HCT116 (cell line): ENCODE results near the gene ANGPTL8. TPM values are rescaled to one million over a fixed set of nuclear protein-coding genes. Genes with fewer than 3 reads are reported as not detected.

Source experiments
- ATAC-seq: fragments of 200-7000 bp; cut with Tn5 transposase; 2 replicates; pipeline ENCODE4 v1.9.1; 2020; ENCODE audit warnings: mild to moderate bottlenecking, moderate library complexity
- BruUV-seq: library from RNA; stranded (reverse); fragments of 400-500 nt; replicated peaks from 2 replicates; lab custom pipeline; 2021; lab: Mats Ljungman, UMichigan
- CTCF ChIA-PET: fragments of 300-600 bp; sonication (Branson Sonifier 250); formaldehyde crosslinking; loops from one replicate; lab custom pipeline; 2021; ENCODE audit warnings: antibody characterized with exemption; lab: Charles Lee
- POLR2A ChIA-PET: fragments of 300-600, 350-600 bp; sonication (Branson Sonifier 250); formaldehyde crosslinking; loops from one replicate; lab custom pipeline; 2021; ENCODE audit warnings: antibody characterized with exemption; lab: Charles Lee
- RAD21 ChIA-PET, 2 experiments: fragments of 300-600 bp; sonication (Branson Sonifier 250); formaldehyde crosslinking; loops; one replicate each; lab custom pipeline; 2023; ENCODE audit warnings: low total read pairs in 2 of 2; ENCODE audit not compliant: uncharacterized antibody in 2 of 2, unreplicated experiment in 2 of 2, low non-redundant PET in 1 of 2; lab: Charles Lee
- DNase-seq: peaks from one replicate; pipeline ENCODE4 v3.0.0-alpha.2; 2010; ENCODE audit warnings: low read depth, low spot score
- H2AFZ ChIP-seq: fragments of 200-600 bp; shearing (Covaris generic), sonication (generic); 2 replicates; pipeline ENCODE4 v1.6.1; 2017; ENCODE audit warnings: low read depth, mixed run types, mixed read lengths, antibody characterized with exemption, low read length; ENCODE audit not compliant: poor library complexity, severe bottlenecking
- H3K27ac ChIP-seq: 2 replicates; pipeline ENCODE4 v1.5.1; 2012; ENCODE audit warnings: low read depth, low read length
- H3K27me3 ChIP-seq: fragments of 200-600 bp; sonication (generic); 2 replicates; pipeline ENCODE4 v1.6.1; 2016; ENCODE audit warnings: mixed run types, low read length, mixed read lengths; ENCODE audit not compliant: insufficient read depth
- H3K36me3 ChIP-seq, 2 experiments: fragments of 200-500 bp in 1 of 2; fragments of 200-600 bp in 1 of 2; sonication (Bioruptor generic) in 1 of 2; sonication (generic) in 1 of 2; 2 replicates each; pipeline versions ENCODE4 v1.5.1 to v1.6.1; 2014 to 2016; ENCODE audit warnings: low read length in 2 of 2, inconsistent platforms in 1 of 2, mixed read lengths in 1 of 2, mixed run types in 1 of 2; ENCODE audit not compliant: insufficient read depth in 2 of 2, control insufficient read depth in 1 of 2
- H3K4me1 ChIP-seq, 2 experiments: fragments of 200-600 bp in 1 of 2; sonication (generic) in 1 of 2; 2 replicates each; pipeline versions ENCODE4 v1.5.1 to v1.6.1; 2012 to 2017; ENCODE audit warnings: low read length in 2 of 2, inconsistent platforms in 1 of 2, mild to moderate bottlenecking in 1 of 2, mixed read lengths in 1 of 2, mixed run types in 1 of 2, moderate library complexity in 1 of 2; ENCODE audit not compliant: insufficient read depth in 2 of 2, control insufficient read depth in 1 of 2
- H3K4me2 ChIP-seq: fragments of 200-600 bp; sonication (generic); 2 replicates; pipeline ENCODE4 v1.6.1; 2017; ENCODE audit warnings: mixed run types, low read length, mixed read lengths
- H3K4me3 ChIP-seq, 2 experiments: fragments of 200-600 bp in 1 of 2; sonication (generic) in 1 of 2; replicated peaks in 1 of 2; 2 replicates each; pipeline ENCODE4 v1.5.1; 2011 to 2016; ENCODE audit warnings: low read length in 2 of 2, control low read depth in 1 of 2, low read depth in 1 of 2, mild to moderate bottlenecking in 1 of 2, mixed read lengths in 1 of 2, mixed run types in 1 of 2
- H3K79me2 ChIP-seq: fragments of 200-600 bp; sonication (generic); 2 replicates; pipeline ENCODE4 v1.6.1; 2017; ENCODE audit warnings: mild to moderate bottlenecking, mixed run types, low read length, moderate library complexity, mixed read lengths; ENCODE audit not compliant: insufficient read depth
- H3K9ac ChIP-seq: fragments of 200-600 bp; sonication (generic); 2 replicates; pipeline ENCODE4 v1.6.1; 2016; ENCODE audit warnings: low read length, mixed read lengths
- H3K9me2 ChIP-seq: fragments of 200-600 bp; sonication (generic), shearing (Covaris generic); 2 replicates; pipeline ENCODE4 v1.6.1; 2017; ENCODE audit warnings: mixed run types, mild to moderate bottlenecking, moderate library complexity; ENCODE audit not compliant: insufficient read depth
- H3K9me3 ChIP-seq, 2 experiments: fragments of 200-500 bp in 1 of 2; fragments of 200-600 bp in 1 of 2; sonication (Bioruptor generic) in 1 of 2; sonication (generic) in 1 of 2; 2 replicates each; pipeline ENCODE4 v1.6.1; 2014 to 2017; ENCODE audit warnings: low read length in 2 of 2, mixed read lengths in 2 of 2, inconsistent platforms in 1 of 2, low read depth in 1 of 2, mild to moderate bottlenecking in 1 of 2, mixed run types in 1 of 2, moderate library complexity in 1 of 2; ENCODE audit not compliant: control insufficient read depth in 1 of 2, insufficient read depth in 1 of 2
- H4K20me1 ChIP-seq: fragments of 200-600 bp; sonication (generic), shearing (Covaris generic); 2 replicates; pipeline ENCODE4 v1.6.1; 2017; ENCODE audit warnings: mixed run types, mild to moderate bottlenecking, moderate library complexity; ENCODE audit not compliant: insufficient read depth
- CEBPB ChIP-seq: IDR thresholded peaks from 2 replicates; pipeline ENCODE4 v1.6.1; 2012; ENCODE audit warnings: low read depth
- CTCF ChIP-seq, 3 experiments: fragments of 200-600 bp in 1 of 3; sonication (generic) in 1 of 3; IDR thresholded peaks in 2 of 3; conservative IDR thresholded peaks in 1 of 3; 2 replicates each; pipeline ENCODE4 v1.5.1; 2012 to 2017; ENCODE audit warnings: low read depth in 2 of 3, low read length in 2 of 3, antibody characterized with exemption in 1 of 3, borderline replicate concordance in 1 of 3, control low read depth in 1 of 3, mild to moderate bottlenecking in 1 of 3, mixed read lengths in 1 of 3, mixed run types in 1 of 3, moderate library complexity in 1 of 3; ENCODE audit not compliant: insufficient read depth in 1 of 3
- EGR1 ChIP-seq: IDR thresholded peaks from 2 replicates; pipeline ENCODE4 v1.6.1; 2012; ENCODE audit warnings: low read depth
- ELF1 ChIP-seq: IDR thresholded peaks from 2 replicates; pipeline ENCODE4 v1.6.1; 2012; ENCODE audit warnings: low read depth, borderline replicate concordance
- EZH2 ChIP-seq: fragments of 200-600 bp; sonication (generic); IDR thresholded peaks from 2 replicates; pipeline ENCODE4 v1.6.1; 2017; ENCODE audit warnings: antibody characterized with exemption, mixed run types
- EZH2phosphoT487 ChIP-seq: fragments of 200-600 bp; IDR thresholded peaks from 2 replicates; pipeline ENCODE4 v1.6.1; 2018; ENCODE audit warnings: antibody characterized with exemption, borderline replicate concordance
- JUND ChIP-seq: IDR thresholded peaks from 2 replicates; pipeline ENCODE4 v1.6.1; 2012
- POLR2A ChIP-seq: IDR thresholded peaks from 2 replicates; pipeline ENCODE4 v1.7.0; 2011; ENCODE audit warnings: borderline replicate concordance; ENCODE audit not compliant: insufficient read depth, insufficient read length; ENCODE audit errors: extremely low read depth
- POLR2AphosphoS5 ChIP-seq: IDR thresholded peaks from 2 replicates; pipeline ENCODE4 v1.6.1; 2011; ENCODE audit warnings: mild to moderate bottlenecking, low read depth, low read length, moderate library complexity
- RAD21 ChIP-seq: IDR thresholded peaks from 2 replicates; pipeline ENCODE4 v1.6.1; 2012; ENCODE audit warnings: low read depth, mild to moderate bottlenecking
- REST ChIP-seq: IDR thresholded peaks from 2 replicates; pipeline ENCODE4 v1.6.1; 2012; ENCODE audit warnings: low read depth
- SIN3A ChIP-seq: IDR thresholded peaks from 2 replicates; pipeline ENCODE4 v1.6.1; 2012; ENCODE audit warnings: low read depth
- SRF ChIP-seq: IDR thresholded peaks from 2 replicates; pipeline ENCODE4 v1.6.1; 2012; ENCODE audit warnings: low read depth
- YY1 ChIP-seq: IDR thresholded peaks from 2 replicates; pipeline ENCODE4 v1.6.1; 2011; ENCODE audit warnings: low read length, low read depth, moderate library complexity, mild to moderate bottlenecking; ENCODE audit not compliant: insufficient replicate concordance; ENCODE audit errors: extremely low read depth
- ZFX ChIP-seq: fragments of 450-650 bp; IDR thresholded peaks from 2 replicates; pipeline ENCODE4 v1.6.1; 2017
- ZNF274 ChIP-seq: fragments of 200-500 bp; sonication (Bioruptor generic); IDR thresholded peaks from 2 replicates; pipeline ENCODE4 v1.6.1; 2014; ENCODE audit warnings: mild to moderate bottlenecking, low read depth, low read length, inconsistent platforms
- intact Hi-C: fragments of 100-400 bp; cut with micrococcal nuclease; formaldehyde crosslinking; loops from 2 replicates; pipeline ENCODE4 v1.10.0; 2022
- total RNA-seq: library from RNA; stranded (reverse); gene quantifications from one replicate; pipeline ENCODE4 v1.2.1, GENCODE V29; 2021; ENCODE audit not compliant: unreplicated experiment
- TF ChIP-seq, protein P1 (sequence below): IDR thresholded peaks from 2 replicates; pipeline ENCODE4 v1.6.1; 2012
- TF ChIP-seq, protein P2 (sequence below): IDR thresholded peaks from 2 replicates; pipeline ENCODE4 v1.6.1; 2011; ENCODE audit warnings: mild to moderate bottlenecking, low read length, moderate library complexity; ENCODE audit not compliant: insufficient replicate concordance; ENCODE audit errors: extremely low read depth
- TF ChIP-seq, protein P3 (sequence below): IDR thresholded peaks from 2 replicates; pipeline ENCODE4 v1.6.1; 2012

ANGPTL8 gene
- total RNA-seq, 1 experiment from 2014 or later: not detected

DNA sequence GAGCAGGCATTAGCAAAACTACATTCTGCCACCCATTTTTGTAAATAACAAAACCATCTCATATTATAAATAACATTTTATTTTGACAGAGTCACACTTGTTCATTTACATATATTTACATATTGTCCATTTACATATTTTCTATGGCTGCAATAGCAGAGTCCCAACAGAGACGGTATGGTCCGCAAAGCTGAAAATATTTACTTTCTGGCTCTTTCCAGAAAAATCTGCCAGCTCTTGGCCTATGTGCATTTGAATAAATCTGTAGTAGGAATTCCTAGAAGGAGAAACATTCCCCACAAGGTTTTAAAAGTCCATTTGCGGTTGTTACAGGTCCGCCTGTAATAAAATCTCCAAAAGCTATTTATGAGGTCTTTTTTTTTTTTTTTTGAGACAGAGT lies 50.8 kb downstream of the ANGPTL8 start (continued):
- TF ChIP-seq SIN3A (no peak), YY1 (no peak), SRF (no peak), CTCF (IDR thresholded peaks at IDR 0.05 in 2 of 3, conservative IDR thresholded peaks at IDR 0.05 in 1 of 3; ENCODE audit: borderline replicate concordance in 1 of 3, insufficient read depth in 1 of 3, low read depth in 2 of 3, low read length in 2 of 3) (no peak), CEBPB (no peak), RAD21 (no peak), POLR2A (no peak)
- TF ChIP-seq, protein P1, sequence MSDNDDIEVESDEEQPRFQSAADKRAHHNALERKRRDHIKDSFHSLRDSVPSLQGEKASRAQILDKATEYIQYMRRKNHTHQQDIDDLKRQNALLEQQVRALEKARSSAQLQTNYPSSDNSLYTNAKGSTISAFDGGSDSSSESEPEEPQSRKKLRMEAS: no peak
- TF ChIP-seq, all 23 proteins: peak for 0

- H3K9me2 ChIP-seq: no peaks in the 10 kb centered on the region
- no peak overlapping the region for H3K27ac ChIP-seq
- no peak overlapping the region for H2AFZ ChIP-seq
- H4K20me1 ChIP-seq: no peaks in the 10 kb centered on the region
- ChIA-PET RAD21 (no interaction called here), POLR2A (no interaction called here), CTCF (no interaction called here)
- ATAC-seq (no peak), DNase-seq (no peak)
- H3K27me3 ChIP-seq: no peaks in the 10 kb centered on the region
- no peak overlapping the region for H3K9ac ChIP-seq
- H3K4me2 ChIP-seq: no peak overlapping the region
- no peaks in the 10 kb centered on the region for H3K36me3 ChIP-seq
- H3K9me3 ChIP-seq: no peaks in the 10 kb centered on the region
- H3K79me2 ChIP-seq: no peaks in the 10 kb centered on the region
- intact Hi-C loops: loop anchor here (5.0 kb wide), 2 partner anchors 91 to 146 kb away; partner anchors contain the start of genes EPOR, ODAD3 and PRKCSH
- H3K4me1 ChIP-seq: peaks cover 13 to 23% of the 10 kb centered on the region in 2 experiments
- BruUV-seq: no TSS peak
- no peak overlapping the region for H3K4me3 ChIP-seq
- no peak for TF ChIP-seq EZH2
- no peak for TF ChIP-seq EZH2phosphoT487
- TF ChIP-seq REST: no peak
- TF ChIP-seq ZFX: no peak
- no peak for TF ChIP-seq JUND
- TF ChIP-seq, protein P2, sequence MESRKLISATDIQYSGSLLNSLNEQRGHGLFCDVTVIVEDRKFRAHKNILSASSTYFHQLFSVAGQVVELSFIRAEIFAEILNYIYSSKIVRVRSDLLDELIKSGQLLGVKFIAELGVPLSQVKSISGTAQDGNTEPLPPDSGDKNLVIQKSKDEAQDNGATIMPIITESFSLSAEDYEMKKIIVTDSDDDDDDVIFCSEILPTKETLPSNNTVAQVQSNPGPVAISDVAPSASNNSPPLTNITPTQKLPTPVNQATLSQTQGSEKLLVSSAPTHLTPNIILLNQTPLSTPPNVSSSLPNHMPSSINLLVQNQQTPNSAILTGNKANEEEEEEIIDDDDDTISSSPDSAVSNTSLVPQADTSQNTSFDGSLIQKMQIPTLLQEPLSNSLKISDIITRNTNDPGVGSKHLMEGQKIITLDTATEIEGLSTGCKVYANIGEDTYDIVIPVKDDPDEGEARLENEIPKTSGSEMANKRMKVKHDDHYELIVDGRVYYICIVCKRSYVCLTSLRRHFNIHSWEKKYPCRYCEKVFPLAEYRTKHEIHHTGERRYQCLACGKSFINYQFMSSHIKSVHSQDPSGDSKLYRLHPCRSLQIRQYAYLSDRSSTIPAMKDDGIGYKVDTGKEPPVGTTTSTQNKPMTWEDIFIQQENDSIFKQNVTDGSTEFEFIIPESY: no peak
- TF ChIP-seq, protein P3, sequence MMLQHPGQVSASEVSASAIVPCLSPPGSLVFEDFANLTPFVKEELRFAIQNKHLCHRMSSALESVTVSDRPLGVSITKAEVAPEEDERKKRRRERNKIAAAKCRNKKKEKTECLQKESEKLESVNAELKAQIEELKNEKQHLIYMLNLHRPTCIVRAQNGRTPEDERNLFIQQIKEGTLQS: no peak
- no peak for TF ChIP-seq RAD21
- no peak for TF ChIP-seq ELF1
- no peak for TF ChIP-seq ZNF274
- TF ChIP-seq EGR1: no peak
- no peak for TF ChIP-seq POLR2A
- no peak for TF ChIP-seq POLR2AphosphoS5
These were observed 52.0 kb downstream of the ANGPTL8 start for GRCh38 chr19:11291415-11291814.
